HG02763 (cell line): ENCODE measurements around the gene GPR68.
"Not testable (repeated sequence)": the region's sequence is repeated elsewhere in the genome, so short reads cannot be mapped to it uniquely, and the experiment has no call there.

Experiments
- ATAC-seq: cut with Tn5 transposase; IDR thresholded peaks from one replicate; pipeline ENCODE4 v1.9.1; 2021; ENCODE audit warnings: mild to moderate bottlenecking, moderate library complexity; ENCODE audit not compliant: unreplicated experiment

GPR68 gene

DNA sequence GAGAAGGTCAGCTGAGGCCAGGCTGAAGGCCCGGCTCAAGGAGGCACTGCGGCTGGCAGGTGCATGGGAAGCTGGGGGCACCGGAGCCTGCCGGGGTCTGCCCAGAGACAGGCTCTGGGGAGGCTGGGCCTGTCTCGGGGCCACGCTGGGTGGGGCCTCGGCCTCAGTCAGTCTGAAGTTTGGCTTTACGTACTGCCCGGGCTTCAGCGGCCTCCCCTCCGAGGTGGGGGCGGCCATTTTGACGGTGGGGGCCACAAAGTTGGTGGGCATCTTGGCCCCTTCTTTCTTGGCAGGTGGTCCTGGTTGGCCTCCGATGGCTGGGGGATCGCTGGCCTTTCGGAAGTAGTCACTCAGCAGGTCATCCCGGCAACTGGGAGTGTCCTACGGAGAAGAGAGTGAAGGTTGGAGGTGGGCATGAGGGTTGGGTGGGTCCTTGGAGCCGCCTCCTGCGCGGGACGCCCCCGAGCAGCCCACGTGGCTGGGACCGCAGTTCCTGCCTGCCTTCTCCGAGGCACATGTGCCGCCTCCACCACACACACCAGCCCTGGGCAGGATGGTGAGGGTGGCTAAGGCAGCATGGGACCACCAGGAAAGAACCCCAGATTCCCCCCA, 28.9 kb upstream of the GPR68 start:
- ATAC-seq, result no peak

DNA sequence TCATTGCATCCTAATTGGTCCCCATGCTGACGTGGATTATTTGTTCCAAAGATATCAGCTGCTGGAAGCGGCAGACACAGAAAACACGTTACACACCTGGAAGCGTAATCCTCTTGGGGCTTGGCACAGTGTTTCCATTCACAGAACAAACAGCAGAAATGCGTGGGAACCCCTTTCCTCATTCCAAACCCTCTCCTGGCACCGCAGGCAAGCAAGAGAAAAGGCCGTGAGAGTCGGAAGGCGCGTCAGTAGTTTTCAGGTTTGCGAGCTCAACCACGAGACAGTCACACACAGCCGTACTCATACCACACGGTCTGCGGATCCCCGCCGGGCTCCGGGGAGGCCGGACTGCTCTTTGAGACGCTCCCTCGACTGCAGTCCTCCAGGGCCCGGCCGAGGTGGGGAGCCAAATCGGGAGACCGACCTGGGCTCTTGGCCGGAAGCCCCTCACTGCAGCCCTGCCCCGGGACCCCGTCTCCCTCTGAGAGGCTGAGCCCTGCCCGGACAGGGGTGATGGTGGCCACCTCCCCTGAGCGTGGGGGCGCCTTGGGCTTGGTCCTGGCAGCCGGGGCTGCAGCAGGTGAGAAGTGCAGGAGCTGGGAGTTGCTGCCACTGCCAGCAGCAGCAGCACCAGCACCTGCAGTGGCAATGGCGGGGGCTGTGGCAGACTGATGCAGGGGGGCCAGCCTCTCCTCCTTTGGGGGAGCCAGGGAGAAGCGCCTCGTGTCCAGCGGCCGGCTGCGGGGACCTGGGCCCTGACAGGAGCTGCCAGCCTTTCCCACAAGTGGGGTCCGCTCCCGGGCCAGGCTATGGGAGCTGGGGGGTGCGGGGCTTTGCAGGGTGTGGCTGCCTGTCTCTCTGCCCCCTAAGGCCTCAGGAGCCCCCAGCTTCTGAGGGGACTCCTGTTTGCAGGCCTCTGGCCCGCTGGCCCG, 28.1 kb upstream of the GPR68 start:
- ATAC-seq, result no peak

GRCh38 chr14:91271639-91272038, 27.1 kb upstream of the GPR68 start:
- no peak for ATAC-seq

GRCh38 chr14:91270619-91271018, 26.1 kb upstream of the GPR68 start:
- ATAC-seq, result no peak

DNA sequence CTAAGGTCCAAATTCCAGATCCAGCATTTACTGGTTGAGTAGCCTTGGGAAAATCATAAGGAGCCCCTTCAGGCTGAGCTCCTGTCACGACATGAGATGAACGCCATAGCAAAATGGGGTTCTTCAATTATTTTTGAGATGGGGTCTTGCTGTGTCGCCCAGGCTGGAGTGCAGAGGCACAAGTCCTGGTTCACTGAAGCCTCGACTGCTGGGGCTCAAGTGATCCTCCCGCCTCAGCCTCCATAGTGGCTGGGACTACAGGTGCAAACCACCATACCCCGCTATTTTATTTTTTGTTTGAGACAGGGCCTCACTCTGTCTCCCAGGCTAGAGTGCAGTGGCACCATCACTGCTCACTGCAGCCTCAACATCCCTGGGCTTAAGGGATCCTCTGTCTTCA, 25.7 kb upstream of the GPR68 start:
- no peak for ATAC-seq

DNA sequence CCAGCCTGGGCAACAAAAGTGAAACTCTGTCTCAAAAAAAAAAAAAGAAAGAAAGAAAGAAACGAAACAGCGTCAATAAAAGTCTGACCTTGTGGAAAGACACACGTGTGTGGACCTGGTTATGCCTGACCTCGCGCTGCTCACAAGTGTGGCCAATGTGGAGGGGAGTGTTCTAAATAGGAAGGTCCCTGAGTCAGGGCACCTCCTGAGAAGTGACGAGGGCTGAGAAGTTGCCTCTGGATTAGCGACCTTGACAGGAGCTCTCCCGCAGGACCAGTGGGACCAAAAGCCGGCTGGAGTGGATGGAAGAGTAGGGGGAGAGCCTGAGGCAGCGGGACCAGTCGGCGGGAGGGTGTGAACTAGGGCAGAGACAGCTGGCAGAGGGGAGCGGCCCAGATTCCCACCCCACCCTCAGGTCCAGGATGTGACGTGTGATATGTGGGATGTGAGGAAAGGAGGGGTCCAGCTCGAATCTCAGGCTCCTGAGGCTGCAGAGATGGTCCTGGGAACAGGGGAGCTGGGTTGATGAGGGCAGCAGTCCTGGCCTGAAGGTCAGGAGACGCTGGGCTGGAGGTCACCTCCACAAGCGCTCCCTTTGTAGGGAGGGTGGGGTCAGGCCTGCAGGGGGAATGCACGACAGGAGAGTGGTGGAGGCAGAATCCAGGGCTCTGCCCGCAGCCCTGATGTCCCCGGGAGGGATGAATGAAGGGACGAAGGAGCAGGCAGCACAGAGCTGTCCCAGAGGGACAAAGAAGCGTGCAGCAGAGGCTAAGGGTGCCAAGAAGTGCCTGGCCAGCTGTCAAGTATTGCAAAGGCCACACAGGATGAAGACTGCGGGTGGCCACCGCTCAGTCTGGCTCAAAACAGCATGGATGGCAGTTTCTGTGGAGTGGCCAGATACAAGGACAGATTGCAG, 24.8 kb upstream of the GPR68 start:
- no peak for ATAC-seq

GRCh38 chr14:91267965-91268437, 23.5 kb upstream of the GPR68 start:
- ATAC-seq, result no peak

DNA sequence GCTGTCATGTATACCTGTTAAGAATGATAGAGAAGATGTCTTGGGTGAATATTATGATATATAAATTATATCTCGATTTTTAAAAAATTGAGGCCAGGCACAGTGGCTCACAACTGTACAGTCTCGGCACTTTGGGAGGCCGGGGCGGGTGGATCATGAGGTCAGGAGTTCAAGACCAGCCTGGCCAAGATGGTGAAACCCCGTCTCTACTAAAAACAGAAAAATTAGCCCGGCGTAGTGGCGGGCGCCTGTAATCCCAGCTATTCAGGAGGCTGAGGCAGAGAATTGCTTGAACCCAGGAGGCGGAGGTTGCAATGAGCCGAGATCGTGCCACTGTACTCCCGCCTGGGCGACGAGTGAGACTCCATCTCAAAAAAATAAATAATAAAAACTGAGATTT, 21.8 kb upstream of the GPR68 start:
- ATAC-seq, result not testable (repeated sequence)

DNA sequence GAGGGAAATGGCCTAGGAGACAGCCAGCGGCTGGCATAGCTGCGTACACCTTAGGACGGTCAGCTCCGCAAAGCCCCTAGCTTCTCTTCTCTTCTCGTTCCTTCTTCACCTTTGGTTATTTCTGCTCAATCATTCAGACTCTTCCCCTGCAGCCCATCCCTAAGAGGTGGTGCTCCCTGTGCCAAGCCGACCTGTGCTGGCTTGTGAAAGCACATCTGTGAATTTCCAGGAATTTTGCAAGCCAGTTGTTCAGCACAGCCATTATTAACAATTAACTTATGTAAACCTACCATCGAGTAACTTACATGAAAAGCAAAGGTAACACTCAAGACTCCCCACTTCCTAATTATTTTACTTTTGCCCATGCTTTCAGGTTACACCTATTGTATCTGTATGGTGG, 20.9 kb upstream of the GPR68 start:
- no peak for ATAC-seq

- ATAC-seq, result no peak
Observed at GRCh38 chr14:91264151-91265150, 19.9 kb upstream of the GPR68 start.

DNA sequence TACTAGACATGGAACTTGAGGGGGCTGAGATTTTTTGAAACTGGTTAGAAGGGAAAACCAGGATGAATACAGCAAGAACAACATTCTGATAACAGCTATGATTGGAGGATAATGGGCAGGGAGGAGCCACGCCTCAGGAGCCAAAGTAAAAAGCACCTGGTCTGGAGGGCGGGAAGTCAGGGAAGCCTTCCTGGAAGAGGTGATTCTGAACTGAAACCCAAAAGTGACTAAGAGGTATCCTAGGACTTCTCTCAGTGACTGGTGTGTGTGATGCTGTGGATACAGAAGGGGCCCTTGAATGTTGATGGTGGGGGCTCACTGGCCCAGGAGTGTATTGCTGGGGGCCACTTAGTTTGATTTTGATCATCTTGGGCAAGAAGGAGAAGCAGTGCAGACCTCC, 18.8 kb upstream of the GPR68 start:
- ATAC-seq, result no peak

- no peak for ATAC-seq
Observed at GRCh38 chr14:91261986-91262549, 17.6 kb upstream of the GPR68 start.

- ATAC-seq, result no peak
Observed at GRCh38 chr14:91261115-91261514, 16.6 kb upstream of the GPR68 start.

DNA sequence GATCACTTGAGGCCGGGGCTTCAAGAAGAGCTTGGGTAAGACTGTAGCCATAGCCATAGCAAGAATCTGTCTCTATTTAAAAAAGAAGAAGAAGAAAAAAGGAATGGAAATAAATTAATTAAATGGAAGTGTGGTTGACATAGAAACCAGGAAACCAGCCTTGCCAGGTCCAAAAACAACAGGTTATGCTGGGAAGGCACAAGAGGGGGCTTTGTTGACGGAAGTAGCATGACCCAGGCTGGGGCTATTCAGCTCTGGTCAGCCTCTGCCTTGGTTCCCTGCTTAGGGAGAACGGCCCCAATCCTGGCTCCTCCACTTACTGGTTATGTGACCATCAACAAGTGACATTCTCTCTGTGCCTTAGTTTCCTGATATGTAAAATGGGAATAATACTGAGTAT, 14.4 kb upstream of the GPR68 start:
- ATAC-seq, result no peak

GRCh38 chr14:91258011-91258618, 13.6 kb upstream of the GPR68 start:
- no peak for ATAC-seq

DNA sequence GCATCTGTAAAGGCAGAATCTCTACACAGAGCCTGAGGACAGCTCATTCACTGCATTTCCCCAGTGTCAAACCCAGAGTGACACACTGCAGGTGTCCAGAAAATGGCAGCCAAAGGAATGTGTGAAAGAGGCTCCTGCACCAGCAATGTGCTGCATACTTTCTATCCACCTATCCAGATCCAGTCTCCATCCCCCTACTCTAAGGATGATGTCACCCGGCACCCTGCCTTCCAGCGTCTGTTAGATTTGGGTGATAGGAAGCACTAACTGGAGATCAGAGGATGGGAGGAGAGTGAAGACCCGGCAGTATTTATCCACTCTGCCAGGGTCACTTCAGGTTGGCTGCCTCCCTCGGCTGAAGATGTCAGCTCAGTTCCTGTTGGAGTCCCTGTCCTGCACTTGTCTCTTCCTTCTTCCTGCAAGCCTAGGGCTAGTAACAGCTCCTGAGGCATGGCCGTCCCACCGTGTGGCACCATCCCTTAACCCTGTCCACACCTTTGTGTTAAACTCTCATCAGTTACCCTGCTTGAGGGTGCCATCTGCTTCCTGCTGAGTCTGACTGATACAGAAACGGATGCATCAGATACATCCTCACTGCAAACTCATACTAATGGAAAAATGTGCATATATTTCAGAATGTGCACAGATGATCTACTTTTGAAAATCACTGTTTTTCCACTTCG, 13.0 kb upstream of the GPR68 start:
- no peak for ATAC-seq

GRCh38 chr14:91256661-91257060, 12.2 kb upstream of the GPR68 start:
- ATAC-seq, result no peak

GRCh38 chr14:91255026-91255695, 10.7 kb upstream of the GPR68 start:
- ATAC-seq, result no peak
